Measurements from ENCODE around the gene FBXL3. TPM values are rescaled to one million over a fixed set of nuclear protein-coding genes. Genes with fewer than 3 reads are reported as not detected.

The FBXL3 gene
- total RNA-seq, 1 donor from 2014 or later: 51.6 TPM

DNA sequence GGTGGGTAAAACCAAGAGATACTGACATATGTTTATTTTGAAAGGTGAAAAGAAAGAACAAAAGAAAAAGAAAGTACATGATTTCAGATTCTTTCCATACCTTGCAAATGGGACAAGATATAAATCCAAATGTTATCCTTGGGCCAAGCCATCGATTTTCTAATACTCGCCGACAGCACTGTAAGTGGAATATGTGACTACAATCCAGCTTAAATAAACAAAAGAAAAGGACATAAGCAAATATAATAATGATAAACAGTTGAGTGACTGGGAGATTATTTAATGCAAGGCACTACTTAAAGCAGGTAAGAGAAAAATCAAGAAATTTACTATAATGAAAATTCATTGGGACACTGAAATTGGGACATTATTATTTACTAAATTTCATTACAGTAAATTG is 29.9 kb upstream of the FBXL3 start:
- Histone ChIP-seq H3K36me3 (ENCODE audit: control insufficient read depth, insufficient read depth, low read length) (peaks cover 6% of the 10 kb centered on the region), H3K4me3 (ENCODE audit: low read depth, low read length) (no peak overlapping the region), H3K27me3 (ENCODE audit: control insufficient read depth, insufficient read depth, low read length) (no peaks in the 10 kb centered on the region)
- DNase-seq (ENCODE audit: low read depth): no peak
- TF ChIP-seq, protein P1, sequence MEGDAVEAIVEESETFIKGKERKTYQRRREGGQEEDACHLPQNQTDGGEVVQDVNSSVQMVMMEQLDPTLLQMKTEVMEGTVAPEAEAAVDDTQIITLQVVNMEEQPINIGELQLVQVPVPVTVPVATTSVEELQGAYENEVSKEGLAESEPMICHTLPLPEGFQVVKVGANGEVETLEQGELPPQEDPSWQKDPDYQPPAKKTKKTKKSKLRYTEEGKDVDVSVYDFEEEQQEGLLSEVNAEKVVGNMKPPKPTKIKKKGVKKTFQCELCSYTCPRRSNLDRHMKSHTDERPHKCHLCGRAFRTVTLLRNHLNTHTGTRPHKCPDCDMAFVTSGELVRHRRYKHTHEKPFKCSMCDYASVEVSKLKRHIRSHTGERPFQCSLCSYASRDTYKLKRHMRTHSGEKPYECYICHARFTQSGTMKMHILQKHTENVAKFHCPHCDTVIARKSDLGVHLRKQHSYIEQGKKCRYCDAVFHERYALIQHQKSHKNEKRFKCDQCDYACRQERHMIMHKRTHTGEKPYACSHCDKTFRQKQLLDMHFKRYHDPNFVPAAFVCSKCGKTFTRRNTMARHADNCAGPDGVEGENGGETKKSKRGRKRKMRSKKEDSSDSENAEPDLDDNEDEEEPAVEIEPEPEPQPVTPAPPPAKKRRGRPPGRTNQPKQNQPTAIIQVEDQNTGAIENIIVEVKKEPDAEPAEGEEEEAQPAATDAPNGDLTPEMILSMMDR (IDR thresholded peaks at IDR 0.05; ENCODE audit: insufficient read depth, low read length, severe bottlenecking): no peak
- no peak for FAIRE-seq

DNA sequence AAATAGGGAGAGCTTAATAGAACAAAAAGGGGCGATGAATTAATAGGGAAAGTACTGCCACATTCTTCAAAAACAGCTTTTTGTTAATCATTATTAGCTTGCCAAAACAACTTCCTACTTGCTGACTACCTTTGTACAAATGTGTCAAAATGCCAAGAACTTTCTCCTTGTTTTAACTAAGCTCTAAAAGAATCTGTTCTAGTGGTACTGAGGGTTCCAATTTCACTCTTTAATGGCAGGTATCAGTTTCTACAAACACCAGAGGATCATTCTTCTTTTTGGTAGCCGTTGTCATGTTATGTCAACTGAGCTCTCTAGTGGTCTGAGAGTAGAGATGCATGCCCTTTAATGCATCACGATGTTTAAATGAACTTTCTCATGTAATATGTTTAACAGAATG is 29.4 kb upstream of the FBXL3 start:
- peaks cover 8% of the 10 kb centered on the region for H3K36me3 ChIP-seq (ENCODE audit: control insufficient read depth, insufficient read depth, low read length)
- no peak for FAIRE-seq
- TF ChIP-seq, protein P1 (IDR thresholded peaks at IDR 0.05; ENCODE audit: insufficient read depth, low read length, severe bottlenecking): no peak

DNA sequence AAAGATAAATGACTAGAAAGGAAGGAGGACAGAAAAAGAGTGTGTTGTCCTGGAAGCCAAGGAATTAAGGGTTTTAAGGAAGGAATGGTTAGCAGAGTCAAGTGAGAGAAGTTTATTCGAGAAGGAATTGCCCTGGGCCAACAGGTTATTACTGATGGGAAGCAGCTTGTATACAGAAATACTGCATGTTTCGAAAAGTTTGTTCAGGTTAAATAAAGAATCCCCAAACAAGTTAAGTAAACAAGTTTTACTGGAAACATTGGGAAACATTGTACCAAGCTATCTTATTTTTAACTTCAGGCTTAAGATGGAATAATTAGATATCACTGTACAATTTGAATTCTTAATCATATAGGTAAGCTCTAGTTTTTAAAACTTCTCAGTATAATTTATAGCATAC is 28.2 kb upstream of the FBXL3 start:
- TF ChIP-seq, protein P1 (IDR thresholded peaks at IDR 0.05; ENCODE audit: insufficient read depth, low read length, severe bottlenecking): no peak
- peaks cover 8% of the 10 kb centered on the region for H3K36me3 ChIP-seq (ENCODE audit: control insufficient read depth, insufficient read depth, low read length)
- no peak overlapping the region for H3K4me3 ChIP-seq (ENCODE audit: low read depth, low read length)
- H3K27me3 ChIP-seq (ENCODE audit: control insufficient read depth, insufficient read depth, low read length): no peaks in the 10 kb centered on the region
- FAIRE-seq (no peak), DNase-seq (ENCODE audit: low read depth) (no peak)

More for the DNA sequence above, 29.4 kb upstream of the FBXL3 start:
- Histone ChIP-seq H3K27me3 (ENCODE audit: control insufficient read depth, insufficient read depth, low read length) (no peaks in the 10 kb centered on the region), H3K4me3 (ENCODE audit: low read depth, low read length) (no peak overlapping the region)
- no peak for DNase-seq (ENCODE audit: low read depth)

DNA sequence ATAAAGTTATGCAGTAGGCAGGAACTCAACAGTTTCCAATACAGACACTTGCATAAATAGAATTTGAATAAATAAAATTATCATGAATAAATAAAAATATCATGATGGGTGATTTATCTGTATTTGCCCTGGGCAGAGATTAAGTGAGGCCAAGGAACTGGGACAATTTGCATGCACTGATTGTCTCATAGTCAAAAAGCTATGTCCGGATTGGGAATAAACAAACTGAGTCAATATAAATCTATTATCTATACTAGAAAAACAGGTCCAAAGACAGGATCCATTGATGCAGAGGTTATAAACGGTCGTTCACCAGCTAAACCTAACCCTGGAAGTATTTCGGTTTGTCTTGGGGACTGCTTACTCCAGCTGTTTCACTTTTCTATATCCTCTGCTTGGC is 26.2 kb upstream of the FBXL3 start:
- Histone ChIP-seq H3K27me3 (ENCODE audit: control insufficient read depth, insufficient read depth, low read length) (no peaks in the 10 kb centered on the region), H3K4me3 (ENCODE audit: low read depth, low read length) (no peak overlapping the region), H3K36me3 (ENCODE audit: control insufficient read depth, insufficient read depth, low read length) (peaks cover 8% of the 10 kb centered on the region)
- TF ChIP-seq, protein P1 (IDR thresholded peaks at IDR 0.05; ENCODE audit: insufficient read depth, low read length, severe bottlenecking): no peak
- FAIRE-seq (no peak), DNase-seq (ENCODE audit: low read depth) (no peak)

DNA sequence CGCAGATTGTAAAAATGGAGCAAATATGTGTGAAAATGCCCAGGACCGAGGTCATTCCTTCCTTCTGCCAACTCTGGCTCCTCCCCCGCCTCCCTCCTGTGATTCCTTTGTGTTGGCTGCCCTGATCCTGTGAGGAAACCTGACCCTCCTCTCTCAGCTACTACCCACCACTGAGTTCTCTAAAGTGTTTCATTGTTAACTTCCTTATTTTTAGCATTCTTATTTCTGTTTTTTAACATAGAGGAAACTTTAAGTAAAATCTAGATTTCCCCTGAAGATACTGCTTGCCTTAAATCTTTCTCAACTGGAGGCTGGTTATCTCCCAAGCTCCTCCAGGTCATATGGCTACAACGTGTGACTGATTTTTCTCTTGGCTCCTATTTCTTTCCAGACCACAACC is 21.7 kb upstream of the FBXL3 start:
- DNase-seq (ENCODE audit: low read depth) (no peak), FAIRE-seq (no peak)
- H3K4me3 ChIP-seq (ENCODE audit: low read depth, low read length): no peak overlapping the region
- TF ChIP-seq, protein P1 (IDR thresholded peaks at IDR 0.05; ENCODE audit: insufficient read depth, low read length, severe bottlenecking): no peak
- H3K36me3 ChIP-seq (ENCODE audit: control insufficient read depth, insufficient read depth, low read length): peaks cover 2% of the 10 kb centered on the region
- no peaks in the 10 kb centered on the region for H3K27me3 ChIP-seq (ENCODE audit: control insufficient read depth, insufficient read depth, low read length)

DNA sequence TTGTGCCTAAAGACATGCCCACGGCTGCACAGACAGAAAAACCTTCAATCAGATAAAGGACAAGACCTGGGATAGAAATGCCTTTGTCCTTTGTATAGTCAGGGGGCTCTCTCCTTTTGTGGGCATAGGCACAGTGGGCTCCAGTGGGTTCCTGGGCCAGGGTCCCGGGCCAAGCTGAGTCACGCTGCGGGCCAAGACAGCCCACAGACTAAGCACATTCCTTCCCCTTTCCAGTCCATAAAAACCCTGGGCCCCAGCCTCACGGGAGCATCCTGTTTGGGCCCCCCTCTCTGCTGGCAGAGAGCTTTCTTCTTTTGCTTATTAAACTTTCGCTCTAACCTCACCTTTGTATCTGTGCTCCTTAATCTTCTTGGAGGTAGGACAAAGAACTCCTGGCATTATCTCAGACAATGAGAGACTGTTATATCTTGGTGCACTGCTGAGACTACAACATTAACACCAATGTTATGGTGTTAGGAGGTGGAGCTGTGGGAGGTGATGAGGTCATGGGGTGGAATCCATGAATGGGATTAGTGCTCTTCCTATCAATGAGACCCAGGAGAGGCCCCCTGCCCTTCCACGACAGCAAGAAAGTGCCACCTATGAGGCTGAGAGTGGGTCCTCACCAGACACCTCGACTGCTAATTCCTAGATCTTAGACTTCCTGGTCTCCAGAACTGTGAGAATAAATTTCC is 20.8 kb upstream of the FBXL3 start:
- DNase-seq (ENCODE audit: low read depth) (no peak), FAIRE-seq (no peak)
- TF ChIP-seq, protein P1 (IDR thresholded peaks at IDR 0.05; ENCODE audit: insufficient read depth, low read length, severe bottlenecking): no peak
- no peaks in the 10 kb centered on the region for H3K27me3 ChIP-seq (ENCODE audit: control insufficient read depth, insufficient read depth, low read length)
- H3K36me3 ChIP-seq (ENCODE audit: control insufficient read depth, insufficient read depth, low read length): peaks cover 2% of the 10 kb centered on the region
- no peak overlapping the region for H3K4me3 ChIP-seq (ENCODE audit: low read depth, low read length)

Data from bronchial epithelial cell (primary cell).